ENCODE data around the gene MREG.

DNA sequence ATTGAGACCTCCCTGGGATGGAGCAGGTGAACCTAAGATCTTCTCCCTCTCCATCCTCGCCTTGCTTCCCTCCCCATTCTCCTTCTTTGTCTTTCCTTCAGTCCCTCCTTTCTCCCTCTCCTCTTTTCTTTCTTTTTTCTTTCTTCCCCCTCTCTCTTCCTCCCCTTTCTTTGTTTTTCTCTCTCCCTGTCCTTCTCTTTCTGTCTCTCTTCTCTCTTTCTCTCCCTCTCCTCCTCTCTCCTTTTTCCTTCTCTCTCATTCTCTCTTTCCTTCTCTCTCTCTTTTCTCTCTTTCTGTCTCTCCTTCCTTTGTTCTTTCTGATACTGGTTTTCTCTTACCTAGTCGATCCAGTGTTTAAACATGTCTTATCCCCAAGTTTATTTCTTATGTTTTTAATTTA is 10.7 kb downstream of the MREG start:
- TF ChIP-seq, protein P1, sequence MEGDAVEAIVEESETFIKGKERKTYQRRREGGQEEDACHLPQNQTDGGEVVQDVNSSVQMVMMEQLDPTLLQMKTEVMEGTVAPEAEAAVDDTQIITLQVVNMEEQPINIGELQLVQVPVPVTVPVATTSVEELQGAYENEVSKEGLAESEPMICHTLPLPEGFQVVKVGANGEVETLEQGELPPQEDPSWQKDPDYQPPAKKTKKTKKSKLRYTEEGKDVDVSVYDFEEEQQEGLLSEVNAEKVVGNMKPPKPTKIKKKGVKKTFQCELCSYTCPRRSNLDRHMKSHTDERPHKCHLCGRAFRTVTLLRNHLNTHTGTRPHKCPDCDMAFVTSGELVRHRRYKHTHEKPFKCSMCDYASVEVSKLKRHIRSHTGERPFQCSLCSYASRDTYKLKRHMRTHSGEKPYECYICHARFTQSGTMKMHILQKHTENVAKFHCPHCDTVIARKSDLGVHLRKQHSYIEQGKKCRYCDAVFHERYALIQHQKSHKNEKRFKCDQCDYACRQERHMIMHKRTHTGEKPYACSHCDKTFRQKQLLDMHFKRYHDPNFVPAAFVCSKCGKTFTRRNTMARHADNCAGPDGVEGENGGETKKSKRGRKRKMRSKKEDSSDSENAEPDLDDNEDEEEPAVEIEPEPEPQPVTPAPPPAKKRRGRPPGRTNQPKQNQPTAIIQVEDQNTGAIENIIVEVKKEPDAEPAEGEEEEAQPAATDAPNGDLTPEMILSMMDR (IDR thresholded peaks at IDR 0.05), result no peak
- no peak for TF ChIP-seq POLR2A (IDR thresholded peaks at IDR 0.05)
